ENCODE results near the gene CAMK4.

GRCh38 chr5:111237470-111237869, 13.3 kb downstream of the CAMK4 start:
- TF ChIP-seq POLR2A (IDR thresholded peaks at IDR 0.05) (no peak), CTCF (IDR thresholded peaks at IDR 0.05) (no peak)

Measured in transverse colon (tissue), 3 donors.